Naive thymus-derived CD4-positive, alpha-beta T cell (primary cell): Measurements from ENCODE around the gene GHR. TPM values are rescaled to one million over a fixed set of nuclear protein-coding genes. Genes with fewer than 3 reads are reported as not detected.

Experiments
- ATAC-seq: fragments of 150-1000 bp; cut with Tn5 transposase; 2 replicates; pipeline ENCODE4 v1.10.0; 2021; ENCODE audit warnings: mild to moderate bottlenecking, moderate library complexity
- CTCF ChIA-PET: fragments of 350-600 bp; sonication (Branson Sonifier 250); formaldehyde crosslinking; loops from one replicate; lab custom pipeline; 2021; ENCODE audit warnings: antibody characterized with exemption; lab: Charles Lee
- POLR2A ChIA-PET: fragments of 350-600 bp; sonication (Branson Sonifier 250); formaldehyde crosslinking; loops from one replicate; lab custom pipeline; 2021; ENCODE audit warnings: antibody characterized with exemption, inconsistent platforms; lab: Charles Lee
- DNase-seq, 9 donors: peaks; one replicate each; pipeline versions ENCODE4 v3.0.0 to v3.0.0-alpha.2; 2020 to 2022; ENCODE audit warnings: mixed read lengths in 1 of 9
- H3K27ac ChIP-seq: one replicate; pipeline ENCODE4 v1.7.0; 2013; ENCODE audit warnings: mild to moderate bottlenecking, low read depth, low read length, moderate library complexity
- H3K27me3 ChIP-seq, 2 donors: one replicate each; pipeline ENCODE4 v1.7.0; 2013; ENCODE audit warnings: low read length in 2 of 2, mild to moderate bottlenecking in 2 of 2, moderate library complexity in 2 of 2; ENCODE audit not compliant: control insufficient read depth in 2 of 2, insufficient read depth in 2 of 2
- H3K36me3 ChIP-seq, 3 experiments: 1 replicate in 2 of 3; 2 replicates in 1 of 3; pipeline ENCODE4 v1.7.0; 2013; ENCODE audit warnings: low read length in 3 of 3, mild to moderate bottlenecking in 3 of 3, moderate library complexity in 1 of 3; ENCODE audit not compliant: insufficient read depth in 3 of 3, control insufficient read depth in 2 of 3
- H3K4me1 ChIP-seq, 2 donors: one replicate each; pipeline ENCODE4 v1.7.0; 2013; ENCODE audit warnings: low read length in 2 of 2, mild to moderate bottlenecking in 2 of 2, moderate library complexity in 1 of 2; ENCODE audit not compliant: control insufficient read depth in 2 of 2, insufficient read depth in 2 of 2
- H3K4me3 ChIP-seq: 2 replicates; pipeline ENCODE4 v1.7.0; 2013; ENCODE audit warnings: mild to moderate bottlenecking, low read length
- H3K9me3 ChIP-seq, 3 experiments: 1 replicate in 2 of 3; 2 replicates in 1 of 3; pipeline ENCODE4 v1.7.0; 2013; ENCODE audit warnings: low read length in 3 of 3; ENCODE audit not compliant: control insufficient read depth in 2 of 3
- H3K27ac Mint-ChIP-seq, 9 donors: one replicate each; pipeline ENCODE4 v1.8.0; 2020 to 2022; ENCODE audit warnings: mixed read lengths in 9 of 9, mild to moderate bottlenecking in 8 of 9, moderate library complexity in 5 of 9, inconsistent platforms in 2 of 9
- H3K27me3 Mint-ChIP-seq, 5 donors: one replicate each; pipeline ENCODE4 v1.8.0; 2021 to 2022; ENCODE audit warnings: mixed read lengths in 5 of 5, mild to moderate bottlenecking in 1 of 5
- H3K36me3 Mint-ChIP-seq, 5 donors: one replicate each; pipeline ENCODE4 v1.8.0; 2020 to 2022; ENCODE audit warnings: mixed read lengths in 5 of 5, mild to moderate bottlenecking in 3 of 5, inconsistent platforms in 1 of 5
- H3K4me1 Mint-ChIP-seq, 7 donors: one replicate each; pipeline ENCODE4 v1.8.0; 2020 to 2022; ENCODE audit warnings: mixed read lengths in 7 of 7, mild to moderate bottlenecking in 3 of 7, inconsistent platforms in 1 of 7
- H3K4me3 Mint-ChIP-seq, 10 donors: one replicate each; pipeline ENCODE4 v1.8.0; 2020 to 2022; ENCODE audit warnings: mild to moderate bottlenecking in 10 of 10, mixed read lengths in 10 of 10, moderate library complexity in 6 of 10, inconsistent platforms in 2 of 10
- H3K9me3 Mint-ChIP-seq, 11 donors: one replicate each; pipeline ENCODE4 v1.8.0; 2020 to 2022; ENCODE audit warnings: mixed read lengths in 11 of 11, mild to moderate bottlenecking in 4 of 11, inconsistent platforms in 1 of 11, moderate library complexity in 1 of 11
- intact Hi-C, 2 donors: fragments of 100-400 bp; cut with micrococcal nuclease; formaldehyde crosslinking; loops; one replicate each; pipeline ENCODE4 v1.15.1; 2023
- polyA plus RNA-seq, 2 donors: library from polyadenylated mRNA; unstranded; fragments of 300-500 nt; fragmentation: Illumina TruSeq; gene quantifications; one replicate each; pipeline ENCODE4 v1.2.3, GENCODE V29; 2021
- total RNA-seq, 6 experiments: library from RNA in 5 of 6; stranded (reverse) in 5 of 6; gene quantifications; 1 replicate in 5 of 6; 2 replicates in 1 of 6; pipeline ENCODE4 v1.2.3 and lab custom pipeline; 2021 to 2026

Gene GHR
- total and polyA plus RNA-seq, 7 experiments from 2014 or later, result not detected

GRCh38 chr5:42419294-42419693 lies 3.9 kb upstream of the GHR start:
- ChIA-PET CTCF (no interaction called here), POLR2A (no interaction called here)
- Histone ChIP-seq H3K4me1 (no peaks in the 10 kb centered on the region), H3K36me3 (no peaks in the 10 kb centered on the region), H3K4me3 (no peak overlapping the region), H3K27me3 (no peaks in the 10 kb centered on the region), H3K9me3 (no peaks in the 10 kb centered on the region), H3K27ac (no peak overlapping the region)
- Mint-ChIP-seq H3K36me3 (no peaks in the 10 kb centered on the region), H3K9me3 (peaks cover 3 to 26% (median 7%) of the 10 kb centered on the region in 11 donors), H3K27me3 (peaks cover 0 to 29% (median 23%) of the 10 kb centered on the region in 5 donors), H3K4me3 (no peak overlapping the region), H3K4me1 (peaks cover 0 to 1% (median 0%) of the 10 kb centered on the region in 7 donors), H3K27ac (no peak overlapping the region)
- intact Hi-C loops, result no loop called here
- ATAC-seq (no peak), DNase-seq (no peak)

- H3K4me3 ChIP-seq, result no peak overlapping the region
- no peak overlapping the region for H3K27ac Mint-ChIP-seq
Measured at GRCh38 chr5:42422656-42423280, 471 bp upstream of the GHR start.

GRCh38 chr5:42426016-42426415 lies 2.8 kb downstream of the GHR start:
- Mint-ChIP-seq H3K4me1 (no peaks in the 10 kb centered on the region), H3K9me3 (peaks cover 0 to 12% (median 0%) of the 10 kb centered on the region in 11 donors), H3K27ac (no peak overlapping the region), H3K27me3 (peaks cover 16 to 33% (median 21%) of the 10 kb centered on the region in 5 donors), H3K4me3 (no peak overlapping the region), H3K36me3 (no peaks in the 10 kb centered on the region)
- DNase-seq (no peak), ATAC-seq (no peak)
- Histone ChIP-seq H3K36me3 (no peaks in the 10 kb centered on the region), H3K9me3 (no peaks in the 10 kb centered on the region), H3K27ac (no peak overlapping the region), H3K4me3 (no peak overlapping the region), H3K27me3 (no peaks in the 10 kb centered on the region), H3K4me1 (no peaks in the 10 kb centered on the region)
- ChIA-PET CTCF (interaction anchor here (1.0 kb wide), 1 partner anchor 8 kb away, joined by 4 read pairs; no protein-coding TSS in a partner anchor), POLR2A (no interaction called here)
- intact Hi-C loops, result no loop called here

More at GRCh38 chr5:42422656-42423280, 471 bp upstream of the GHR start:
- Histone ChIP-seq H3K36me3 (no peaks in the 10 kb centered on the region), H3K9me3 (no peaks in the 10 kb centered on the region), H3K27ac (no peak overlapping the region), H3K4me1 (no peaks in the 10 kb centered on the region), H3K27me3 (no peaks in the 10 kb centered on the region)
- ATAC-seq, result no peak
- Mint-ChIP-seq H3K27me3 (peaks cover 11 to 37% (median 23%) of the 10 kb centered on the region in 5 donors), H3K9me3 (peaks cover 0 to 10% (median 2%) of the 10 kb centered on the region in 11 donors), H3K4me1 (no peaks in the 10 kb centered on the region), H3K4me3 (peak overlapping the region in 1 of 10 donors; percentile 9), H3K36me3 (no peaks in the 10 kb centered on the region)
- intact Hi-C loops, result loop anchor here in 1 of 2 donors (1.0 kb wide), 2 partner anchors 345 to 467 kb away; no protein-coding TSS in a partner anchor
- ChIA-PET POLR2A (no interaction called here), CTCF (no interaction called here)
- DNase-seq, result no peak

GRCh38 chr5:42429694-42430093 lies 6.5 kb downstream of the GHR start:
- Mint-ChIP-seq H3K4me1 (no peaks in the 10 kb centered on the region), H3K9me3 (peaks cover 0 to 12% (median 2%) of the 10 kb centered on the region in 11 donors), H3K27ac (no peak overlapping the region), H3K4me3 (no peak overlapping the region), H3K36me3 (no peaks in the 10 kb centered on the region), H3K27me3 (peaks cover 14 to 18% (median 17%) of the 10 kb centered on the region in 5 donors)
- H3K27me3 ChIP-seq, result no peaks in the 10 kb centered on the region
- CTCF ChIA-PET, result no interaction called here
- intact Hi-C loops, result no loop called here
- ATAC-seq (no peak), DNase-seq (no peak)
- no peaks in the 10 kb centered on the region for H3K9me3 ChIP-seq
- no peaks in the 10 kb centered on the region for H3K36me3 ChIP-seq
- H3K27ac ChIP-seq, result no peak overlapping the region
- H3K4me1 ChIP-seq, result no peaks in the 10 kb centered on the region
- no peak overlapping the region for H3K4me3 ChIP-seq
- POLR2A ChIA-PET, result no interaction called here

GRCh38 chr5:42434047-42434724 lies 10.9 kb downstream of the GHR start:
- ChIA-PET CTCF (interaction anchor here (0.8 kb wide), 1 partner anchor 8 kb away, joined by 4 read pairs; no protein-coding TSS in a partner anchor), POLR2A (no interaction called here)
- no peak for ATAC-seq
- intact Hi-C loops, result no loop called here
- Histone ChIP-seq H3K9me3 (no peaks in the 10 kb centered on the region), H3K27ac (no peak overlapping the region), H3K4me1 (no peaks in the 10 kb centered on the region), H3K4me3 (no peak overlapping the region), H3K27me3 (no peaks in the 10 kb centered on the region), H3K36me3 (no peaks in the 10 kb centered on the region)
- Mint-ChIP-seq H3K4me3 (no peak overlapping the region), H3K36me3 (no peaks in the 10 kb centered on the region), H3K27ac (no peak overlapping the region), H3K9me3 (peaks cover 0 to 3% (median 0%) of the 10 kb centered on the region in 11 donors), H3K4me1 (no peaks in the 10 kb centered on the region), H3K27me3 (peaks cover 0 to 14% (median 5%) of the 10 kb centered on the region in 5 donors)
- no peak for DNase-seq

- intact Hi-C loops, result no loop called here
- DNase-seq (no peak), ATAC-seq (no peak)
- H3K4me1 ChIP-seq, result no peaks in the 10 kb centered on the region
- H3K36me3 ChIP-seq, result no peaks in the 10 kb centered on the region
- H3K9me3 Mint-ChIP-seq, result peaks cover 0 to 3% (median 0%) of the 10 kb centered on the region in 11 donors
- no peaks in the 10 kb centered on the region for H3K27me3 ChIP-seq
- no peak overlapping the region for H3K4me3 Mint-ChIP-seq
- ChIA-PET POLR2A (no interaction called here), CTCF (no interaction called here)
- no peaks in the 10 kb centered on the region for H3K4me1 Mint-ChIP-seq
- H3K27me3 Mint-ChIP-seq, result peaks cover 0 to 14% (median 5%) of the 10 kb centered on the region in 5 donors
- no peaks in the 10 kb centered on the region for H3K36me3 Mint-ChIP-seq
- no peak overlapping the region for H3K27ac ChIP-seq
- H3K9me3 ChIP-seq, result no peaks in the 10 kb centered on the region
- no peak overlapping the region for H3K4me3 ChIP-seq
- H3K27ac Mint-ChIP-seq, result no peak overlapping the region
Measured at GRCh38 chr5:42436051-42436450, 12.8 kb downstream of the GHR start.
